Measurements from ENCODE around the gene IKZF3. TPM values are rescaled to one million over a fixed set of nuclear protein-coding genes. Genes with fewer than 3 reads are reported as not detected.

Gene IKZF3
- total RNA-seq, 4 donors from 2014 or later = 0.30 to 1.9 (median 1.0) TPM

GRCh38 chr17:39722965-39723848 is 140.9 kb downstream of the IKZF3 start:
- DNase-seq (ENCODE audit: low spot score in 2 of 2) = no peak
- no peak overlapping the region for H3K4me3 ChIP-seq
- H3K36me3 ChIP-seq = peaks cover 0 to 98% (median 0%) of the 10 kb centered on the region in 3 donors
- no peak overlapping the region for H3K27ac ChIP-seq
- no peaks in the 10 kb centered on the region for H3K27me3 ChIP-seq
- peaks cover 0 to 9% (median 0%) of the 10 kb centered on the region in 4 donors for H3K4me1 ChIP-seq
- TF ChIP-seq POLR2A (IDR thresholded peaks at IDR 0.05) (no peak), EP300 (IDR thresholded peaks at IDR 0.05) (no peak)
- TF ChIP-seq, protein P1, sequence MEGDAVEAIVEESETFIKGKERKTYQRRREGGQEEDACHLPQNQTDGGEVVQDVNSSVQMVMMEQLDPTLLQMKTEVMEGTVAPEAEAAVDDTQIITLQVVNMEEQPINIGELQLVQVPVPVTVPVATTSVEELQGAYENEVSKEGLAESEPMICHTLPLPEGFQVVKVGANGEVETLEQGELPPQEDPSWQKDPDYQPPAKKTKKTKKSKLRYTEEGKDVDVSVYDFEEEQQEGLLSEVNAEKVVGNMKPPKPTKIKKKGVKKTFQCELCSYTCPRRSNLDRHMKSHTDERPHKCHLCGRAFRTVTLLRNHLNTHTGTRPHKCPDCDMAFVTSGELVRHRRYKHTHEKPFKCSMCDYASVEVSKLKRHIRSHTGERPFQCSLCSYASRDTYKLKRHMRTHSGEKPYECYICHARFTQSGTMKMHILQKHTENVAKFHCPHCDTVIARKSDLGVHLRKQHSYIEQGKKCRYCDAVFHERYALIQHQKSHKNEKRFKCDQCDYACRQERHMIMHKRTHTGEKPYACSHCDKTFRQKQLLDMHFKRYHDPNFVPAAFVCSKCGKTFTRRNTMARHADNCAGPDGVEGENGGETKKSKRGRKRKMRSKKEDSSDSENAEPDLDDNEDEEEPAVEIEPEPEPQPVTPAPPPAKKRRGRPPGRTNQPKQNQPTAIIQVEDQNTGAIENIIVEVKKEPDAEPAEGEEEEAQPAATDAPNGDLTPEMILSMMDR (IDR thresholded peaks at IDR 0.05) = no peak
- 77 to 81% methylated on average over 30 to 34 of the region's 34 CpGs for WGBS, 2 donors
- H3K9me3 ChIP-seq = no peaks in the 10 kb centered on the region

DNA sequence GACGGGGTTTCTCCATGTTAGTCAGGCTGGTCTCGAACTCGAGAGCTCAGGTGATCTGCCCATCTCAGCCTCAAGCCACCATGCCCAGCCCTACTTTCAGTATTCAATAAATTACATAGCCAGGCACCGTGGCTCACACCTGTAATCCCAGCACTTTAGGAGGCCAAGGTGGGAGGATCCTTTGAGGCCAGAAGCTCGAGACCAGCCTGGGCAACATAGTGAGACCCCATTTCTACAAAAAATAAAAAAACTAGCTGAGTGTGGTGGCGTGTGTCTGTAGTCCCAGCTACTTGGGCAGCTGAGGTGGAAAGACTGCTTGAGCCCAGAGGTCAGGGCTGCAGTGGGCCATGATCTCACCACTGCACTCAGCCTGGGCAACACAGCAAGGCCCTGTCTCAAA is 142.0 kb downstream of the IKZF3 start:
- no peak for TF ChIP-seq POLR2A (IDR thresholded peaks at IDR 0.05)
- no peak for TF ChIP-seq EP300 (IDR thresholded peaks at IDR 0.05)
- TF ChIP-seq, protein P1 (IDR thresholded peaks at IDR 0.05) = no peak
- no peak for DNase-seq (ENCODE audit: low spot score in 2 of 2)
- WGBS, 2 donors = 86 to 91% methylated on average over 6 of the region's 6 CpGs
- H3K27ac ChIP-seq = no peak overlapping the region
- no peaks in the 10 kb centered on the region for H3K9me3 ChIP-seq
- no peaks in the 10 kb centered on the region for H3K27me3 ChIP-seq
- H3K36me3 ChIP-seq = peaks cover 0 to 98% (median 0%) of the 10 kb centered on the region in 3 donors
- H3K4me1 ChIP-seq = no peaks in the 10 kb centered on the region
- no peak overlapping the region for H3K4me3 ChIP-seq

- Histone ChIP-seq H3K27me3 (no peaks in the 10 kb centered on the region), H3K27ac (no peak overlapping the region), H3K9me3 (no peaks in the 10 kb centered on the region), H3K4me3 (no peak overlapping the region), H3K4me1 (no peaks in the 10 kb centered on the region), H3K36me3 (peaks cover 0 to 98% (median 3%) of the 10 kb centered on the region in 3 donors)
- no peak for DNase-seq (ENCODE audit: low spot score in 2 of 2)
- WGBS, 2 donors = 86 to 87% methylated on average over 7 of the region's 7 CpGs
- TF ChIP-seq POLR2A (IDR thresholded peaks at IDR 0.05) = no peak
- TF ChIP-seq EP300 (IDR thresholded peaks at IDR 0.05) = no peak
- TF ChIP-seq, protein P1 (IDR thresholded peaks at IDR 0.05) = no peak
Measured at GRCh38 chr17:39719563-39720355, 144.4 kb downstream of the IKZF3 start.

GRCh38 chr17:39717660-39718059 is 146.5 kb downstream of the IKZF3 start:
- H3K9me3 ChIP-seq = no peaks in the 10 kb centered on the region
- WGBS, 2 donors = 78 to 84% methylated on average over 6 of the region's 6 CpGs
- H3K27ac ChIP-seq = no peak overlapping the region
- H3K4me3 ChIP-seq = no peak overlapping the region
- no peak for DNase-seq (ENCODE audit: low spot score in 2 of 2)
- H3K27me3 ChIP-seq = no peaks in the 10 kb centered on the region
- TF ChIP-seq EP300 (IDR thresholded peaks at IDR 0.05) = no peak
- TF ChIP-seq POLR2A (IDR thresholded peaks at IDR 0.05) = no peak
- TF ChIP-seq, protein P1 (IDR thresholded peaks at IDR 0.05) = no peak
- H3K4me1 ChIP-seq = no peaks in the 10 kb centered on the region
- peaks cover 0 to 100% (median 3%) of the 10 kb centered on the region in 3 donors for H3K36me3 ChIP-seq
